Mucosa of gallbladder (tissue), 1 donor: ENCODE data around the gene SNX24. TPM values are rescaled to one million over a fixed set of nuclear protein-coding genes. Genes with fewer than 3 reads are reported as not detected.
A peak's percentile ranks its signal among the peaks of the same experiment; 100 is the strongest.

ENCODE experiments used
- DNase-seq: peaks from one replicate; pipeline ENCODE4 v3.0.0-alpha.2; 2020; ENCODE audit warnings: low spot score
- total RNA-seq: library from RNA; stranded (reverse); gene quantifications from one replicate; pipeline ENCODE4 v1.2.1, GENCODE V29; 2021
- donor health status: DM: no; HTN: no; CAD: no.

SNX24 gene
- total RNA-seq, 1 donor from 2014 or later: 18.2 TPM

GRCh38 chr5:122919969-122920368 is 74.6 kb downstream of the SNX24 start:
- DNase-seq: no peak

GRCh38 chr5:122921826-122922225 is 76.4 kb downstream of the SNX24 start:
- DNase-seq: no peak

GRCh38 chr5:122924203-122924602 is 78.8 kb downstream of the SNX24 start:
- no peak for DNase-seq

- no peak for DNase-seq
Measured at GRCh38 chr5:122924719-122925395, 79.4 kb downstream of the SNX24 start.

GRCh38 chr5:122929001-122929400 is 83.6 kb downstream of the SNX24 start:
- no peak for DNase-seq

- no peak for DNase-seq
Measured at GRCh38 chr5:122929980-122930379, 84.6 kb downstream of the SNX24 start.

GRCh38 chr5:122933956-122934355 is 88.5 kb downstream of the SNX24 start:
- no peak for DNase-seq

GRCh38 chr5:122936088-122936487 is 90.7 kb downstream of the SNX24 start:
- DNase-seq: no peak

GRCh38 chr5:122937914-122938313 is 92.5 kb downstream of the SNX24 start:
- peak; percentile 34 for DNase-seq

GRCh38 chr5:122940890-122941289 is 95.5 kb downstream of the SNX24 start:
- no peak for DNase-seq

GRCh38 chr5:122941737-122942136 is 96.3 kb downstream of the SNX24 start:
- DNase-seq: no peak

- DNase-seq: no peak
Measured at GRCh38 chr5:122942164-122942914, 96.9 kb downstream of the SNX24 start.

- no peak for DNase-seq
Measured at GRCh38 chr5:122943050-122943698, 97.8 kb downstream of the SNX24 start.

GRCh38 chr5:122944051-122944450 is 98.6 kb downstream of the SNX24 start:
- no peak for DNase-seq

- no peak for DNase-seq
Measured at GRCh38 chr5:122947372-122947771, 102.0 kb downstream of the SNX24 start.

GRCh38 chr5:122947772-122948171 is 102.4 kb downstream of the SNX24 start:
- no peak for DNase-seq

GRCh38 chr5:122948319-122948718 is 102.9 kb downstream of the SNX24 start:
- DNase-seq: no peak

- DNase-seq: no peak
Measured at GRCh38 chr5:122951658-122952057, 106.2 kb downstream of the SNX24 start.

GRCh38 chr5:122954719-122955118 is 109.3 kb downstream of the SNX24 start:
- no peak for DNase-seq

GRCh38 chr5:122957457-122957856 is 112.0 kb downstream of the SNX24 start:
- no peak for DNase-seq

GRCh38 chr5:122959740-122960445 is 114.5 kb downstream of the SNX24 start:
- no peak for DNase-seq

GRCh38 chr5:122963305-122963704 is 117.9 kb downstream of the SNX24 start:
- DNase-seq: no peak
